H1 (cell line): ENCODE data around the gene MAN2A1. TPM values are rescaled to one million over a fixed set of nuclear protein-coding genes. Genes with fewer than 3 reads are reported as not detected.

Experiments used
- CTCF ChIA-PET: fragments of 300-600 bp; sonication (Branson Sonifier 250); formaldehyde crosslinking; loops from one replicate; lab custom pipeline; 2021; ENCODE audit not compliant: partially characterized antibody; lab: Charles Lee
- POLR2A ChIA-PET: fragments of 300-600 bp; sonication (Branson Sonifier 250); formaldehyde crosslinking; loops from one replicate; lab custom pipeline; 2021; ENCODE audit warnings: inconsistent platforms; ENCODE audit not compliant: partially characterized antibody; lab: Charles Lee
- DNase-seq, 2 experiments: peaks; one replicate each; pipeline versions ENCODE4 v3.0.0 to v3.0.0-alpha.2; 2010 to 2022; ENCODE audit warnings: low spot score in 2 of 2, low read depth in 1 of 2, mixed read lengths in 1 of 2
- FAIRE-seq: peaks from 2 replicates; lab custom pipeline; 2011; peaks lifted over from hg19 to GRCh38; lab: Jason Lieb, UNC
- H2AFZ ChIP-seq: 2 replicates; pipeline ENCODE4 v1.8.1; 2012; ENCODE audit warnings: low read length, inconsistent platforms
- H2AK5ac ChIP-seq: 2 replicates; pipeline ENCODE4 v1.6.1; 2013; ENCODE audit warnings: low read depth, low read length
- H2BK120ac ChIP-seq: replicated peaks from 2 replicates; pipeline ENCODE3; 2013; ENCODE audit warnings: low read depth, low read length, inconsistent platforms
- H2BK12ac ChIP-seq: 2 replicates; pipeline ENCODE4 v1.6.1; 2013; ENCODE audit warnings: low read depth, low read length
- H2BK15ac ChIP-seq: 2 replicates; pipeline ENCODE4 v1.6.1; 2013; ENCODE audit warnings: low read length
- H2BK20ac ChIP-seq: 2 replicates; pipeline ENCODE4 v1.6.1; 2013; ENCODE audit warnings: low read length
- H2BK5ac ChIP-seq: 2 replicates; pipeline ENCODE4 v1.6.1; 2013; ENCODE audit warnings: low read depth, low read length
- H3K14ac ChIP-seq: 2 replicates; pipeline ENCODE4 v1.6.1; 2013; ENCODE audit warnings: inconsistent platforms; ENCODE audit not compliant: insufficient read length
- H3K18ac ChIP-seq: 2 replicates; pipeline ENCODE4 v1.6.1; 2013; ENCODE audit warnings: low read length; ENCODE audit errors: extremely low read depth
- H3K23ac ChIP-seq: 2 replicates; pipeline ENCODE4 v1.6.1; 2013; ENCODE audit warnings: inconsistent platforms; ENCODE audit not compliant: insufficient read length
- H3K23me2 ChIP-seq: 2 replicates; pipeline ENCODE4 v1.6.1; 2013; ENCODE audit warnings: low read depth, low read length
- H3K27ac ChIP-seq: 2 replicates; pipeline ENCODE4 v1.6.1; 2011; ENCODE audit warnings: low read depth, low read length, inconsistent platforms
- H3K27me3 ChIP-seq, 4 experiments: replicated peaks in 1 of 4; 1 replicate in 1 of 4; 2 replicates in 3 of 4; pipeline versions ENCODE4 v1.6.1 to v1.8.1; 2011 to 2013; ENCODE audit warnings: low read length in 3 of 4, mild to moderate bottlenecking in 3 of 4, inconsistent platforms in 2 of 4, mixed read lengths in 2 of 4, moderate library complexity in 1 of 4; ENCODE audit not compliant: control insufficient read depth in 3 of 4, insufficient read depth in 3 of 4; ENCODE audit errors: extremely low read depth in 1 of 4
- H3K36me3 ChIP-seq, 4 experiments: 2 replicates each; pipeline versions ENCODE4 v1.6.1 to v1.8.1; 2011 to 2013; ENCODE audit warnings: mild to moderate bottlenecking in 4 of 4, low read length in 3 of 4, moderate library complexity in 2 of 4, control low read depth in 1 of 4, inconsistent platforms in 1 of 4; ENCODE audit not compliant: insufficient read depth in 4 of 4, control insufficient read depth in 2 of 4
- H3K4ac ChIP-seq: replicated peaks from 2 replicates; pipeline ENCODE3; 2013; ENCODE audit warnings: low read length, low read depth, mixed read lengths, inconsistent platforms; ENCODE audit not compliant: insufficient read length
- H3K4me1 ChIP-seq, 4 experiments: replicated peaks in 1 of 4; 1 replicate in 1 of 4; 2 replicates in 3 of 4; pipeline versions ENCODE4 v1.6.1 to v1.8.1; 2011 to 2013; ENCODE audit warnings: low read length in 3 of 4, inconsistent platforms in 2 of 4, mixed read lengths in 1 of 4; ENCODE audit not compliant: insufficient read depth in 4 of 4, control insufficient read depth in 3 of 4
- H3K4me2 ChIP-seq, 2 experiments: 2 replicates each; pipeline versions ENCODE4 v1.6.1 to v1.8.1; 2011 to 2013; ENCODE audit warnings: low read depth in 2 of 2, low read length in 2 of 2, control low read depth in 1 of 2, inconsistent platforms in 1 of 2, mild to moderate bottlenecking in 1 of 2; ENCODE audit not compliant: insufficient read depth in 1 of 2
- H3K4me3 ChIP-seq, 4 experiments: fragments of 200-600, 300-600 bp in 1 of 4; sonication (generic), shearing (Covaris generic), sonication (Bioruptor Twin) in 1 of 4; 2 replicates each; pipeline versions ENCODE4 v1.5.1 to v1.8.1; 2011 to 2016; ENCODE audit warnings: low read length in 4 of 4, low read depth in 3 of 4, control low read depth in 2 of 4, inconsistent platforms in 2 of 4, mild to moderate bottlenecking in 2 of 4, mixed read lengths in 1 of 4, moderate library complexity in 1 of 4; ENCODE audit not compliant: insufficient read depth in 2 of 4; ENCODE audit errors: extremely low read depth in 1 of 4
- H3K56ac ChIP-seq: replicated peaks from 2 replicates; pipeline ENCODE3; 2013; ENCODE audit warnings: low read depth, mild to moderate bottlenecking, mixed read lengths, low read length, inconsistent platforms; ENCODE audit not compliant: insufficient read length
- H3K79me1 ChIP-seq: 2 replicates; pipeline ENCODE4 v1.6.1; 2013; ENCODE audit warnings: low read depth, low read length, control low read depth
- H3K79me2 ChIP-seq, 2 experiments: 2 replicates each; pipeline versions ENCODE4 v1.6.1 to v1.8.1; 2012 to 2013; ENCODE audit warnings: low read length in 2 of 2, mild to moderate bottlenecking in 2 of 2, inconsistent platforms in 1 of 2; ENCODE audit not compliant: insufficient read depth in 2 of 2, control insufficient read depth in 1 of 2
- H3K9ac ChIP-seq, 4 experiments: replicated peaks in 1 of 4; 1 replicate in 1 of 4; 2 replicates in 3 of 4; pipeline versions ENCODE4 v1.6.1 to v1.8.1; 2011 to 2013; ENCODE audit warnings: low read depth in 3 of 4, low read length in 3 of 4, control low read depth in 2 of 4, mild to moderate bottlenecking in 2 of 4, moderate library complexity in 2 of 4, inconsistent platforms in 1 of 4; ENCODE audit errors: extremely low read depth in 1 of 4
- H3K9me3 ChIP-seq, 2 experiments: 2 replicates each; pipeline versions ENCODE4 v1.6.1 to v1.8.1; 2012 to 2013; ENCODE audit warnings: mild to moderate bottlenecking in 2 of 2, moderate library complexity in 2 of 2, control low read depth in 1 of 2, inconsistent platforms in 1 of 2, low read depth in 1 of 2, low read length in 1 of 2, mixed read lengths in 1 of 2; ENCODE audit not compliant: insufficient read depth in 2 of 2
- H4K20me1 ChIP-seq, 2 experiments: replicated peaks in 1 of 2; 2 replicates each; pipeline versions ENCODE3 to v1.8.1; 2011 to 2013; ENCODE audit warnings: inconsistent platforms in 2 of 2, low read length in 2 of 2, mild to moderate bottlenecking in 1 of 2; ENCODE audit not compliant: insufficient read depth in 2 of 2, control insufficient read depth in 1 of 2
- H4K5ac ChIP-seq: 2 replicates; pipeline ENCODE4 v1.6.1; 2013; ENCODE audit warnings: low read length, low read depth, mixed read lengths, inconsistent platforms; ENCODE audit not compliant: insufficient read length
- H4K8ac ChIP-seq: 2 replicates; pipeline ENCODE4 v1.8.0; 2013; ENCODE audit warnings: mild to moderate bottlenecking, moderate library complexity, low read length, inconsistent platforms; ENCODE audit not compliant: insufficient read depth; ENCODE audit errors: extremely low read depth
- H4K91ac ChIP-seq: replicated peaks from 2 replicates; pipeline ENCODE3; 2013; ENCODE audit warnings: low read length, mixed read lengths, inconsistent platforms; ENCODE audit not compliant: insufficient read length
- HDAC2 ChIP-seq, 2 experiments: fragments of 300-600 bp in 1 of 2; sonication (generic) in 1 of 2; IDR thresholded peaks; 2 replicates each; pipeline ENCODE4 v1.6.1; 2011 to 2012; ENCODE audit warnings: low read depth in 2 of 2, low read length in 2 of 2, mild to moderate bottlenecking in 2 of 2, moderate library complexity in 2 of 2, borderline replicate concordance in 1 of 2, inconsistent platforms in 1 of 2
- WGBS, 2 experiments: shearing (Covaris generic) in 1 of 2; methylation state at CpG; one replicate each; pipeline versions ENCODE4 v1.1.6 to v1.1.7; 2013 to 2015; ENCODE audit warnings: low lambda C conversion rate in 2 of 2, mixed read lengths in 2 of 2, inconsistent platforms in 1 of 2, low coverage in 1 of 2, missing lambda C conversion rate in 1 of 2; ENCODE audit not compliant: insufficient replicate concordance in 2 of 2, insufficient coverage in 1 of 2, insufficient read length in 1 of 2; ENCODE audit errors: extremely low coverage in 1 of 2, missing lambda C conversion rate in 1 of 2; 5-methylcytosine and 5-hydroxymethylcytosine counted together
- polyA plus RNA-seq, 7 experiments: library from polyadenylated mRNA; depleted of rRNA in 3 of 7; stranded (reverse) in 5 of 7; unstranded in 2 of 7; fragments of >200 nt in 5 of 7; fragments of 200-250 nt in 2 of 7; gene quantifications; 1 replicate in 5 of 7; 2 replicates in 1 of 7; 4 replicates in 1 of 7; pipeline versions ENCODE4 v1.2.1 to v1.2.3, GENCODE V29; 2011 to 2013; ENCODE audit warnings: missing spikeins in 2 of 7, mixed read lengths in 2 of 7
- total RNA-seq: library from RNA; stranded (reverse); fragmentation: NEBNext Ultra II Directional; extraction: Animal tissue kit (Norgen Biotek cat#: 25700); gene quantifications from 2 replicates; pipeline ENCODE4 v1.2.1, GENCODE V29; 2021

Gene MAN2A1
- total and polyA plus RNA-seq, 2 of the 8 experiments (the other 6 are each of a cell fraction or from before 2014, with no cell fraction given), result 29.1 to 102 TPM

DNA sequence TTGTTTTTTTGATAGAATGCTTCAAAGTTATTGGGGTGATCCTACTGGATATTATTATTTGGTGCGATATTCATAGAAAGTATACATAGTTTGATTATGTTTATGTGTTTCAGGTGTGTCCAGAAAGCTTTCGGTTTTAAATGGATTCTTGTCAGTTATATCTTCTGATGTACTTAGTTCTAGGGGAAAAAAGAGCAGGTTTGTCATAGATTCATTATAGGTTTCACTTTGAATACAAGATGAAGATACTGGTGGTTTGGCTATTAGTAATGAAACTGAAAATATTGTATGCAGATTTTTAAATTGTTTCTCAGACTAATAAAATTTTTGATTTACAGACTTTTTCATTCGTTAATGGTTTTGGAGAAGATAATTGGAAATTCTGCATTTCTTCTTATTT, 98.9 kb downstream of the MAN2A1 start:
- Histone ChIP-seq H3K18ac (no peak overlapping the region), H3K23me2 (no peaks in the 10 kb centered on the region), H2BK120ac (no peak overlapping the region), H2BK12ac (no peak overlapping the region), H2BK20ac (no peak overlapping the region), H2BK15ac (no peak overlapping the region), H3K56ac (no peak overlapping the region), H3K27ac (no peak overlapping the region), H3K4ac (no peak overlapping the region), H3K9ac (no peak overlapping the region), H4K91ac (no peak overlapping the region), H4K5ac (no peak overlapping the region), H2AFZ (no peak overlapping the region), H3K36me3 (peaks cover 0 to 64% (median 13%) of the 10 kb centered on the region in 4 experiments; a peak in 6 of 8 replicates), H3K4me3 (no peak overlapping the region), H2BK5ac (no peak overlapping the region), H2AK5ac (no peak overlapping the region), H3K23ac (no peak overlapping the region), H3K9me3 (peaks cover 13 to 14% of the 10 kb centered on the region in 2 experiments; a peak in 3 of 4 replicates), H3K4me2 (no peak overlapping the region), H3K4me1 (no peaks in the 10 kb centered on the region), H3K14ac (no peak overlapping the region), H3K27me3 (no peaks in the 10 kb centered on the region), H4K8ac (no peak overlapping the region), H3K79me1 (no peaks in the 10 kb centered on the region), H3K79me2 (no peaks in the 10 kb centered on the region), H4K20me1 (peaks cover 0 to 2% of the 10 kb centered on the region in 2 experiments)
- ChIA-PET POLR2A (no interaction called here), CTCF (no interaction called here)
- DNase-seq (no peak), FAIRE-seq (no peak)
- 96% methylated on average over 3 of the region's 3 CpGs; no CpG with 5 or more reads in 1 of the 2 experiments for WGBS, 2 experiments
- TF ChIP-seq HDAC2 (IDR thresholded peaks at IDR 0.05; ENCODE audit: borderline replicate concordance in 1 of 2, low read depth in 2 of 2, low read length in 2 of 2), result no peak
